Measurements from ENCODE around the gene TUBB. TPM values are rescaled to one million over a fixed set of nuclear protein-coding genes. Genes with fewer than 3 reads are reported as not detected.

The TUBB gene
- total RNA-seq, 4 donors from 2014 or later, result 152 to 218 (median 207) TPM

- Histone ChIP-seq H3K27me3 (no peaks in the 10 kb centered on the region), H3K4me1 (peaks cover 0 to 59% (median 38%) of the 10 kb centered on the region in 4 donors), H3K27ac (peak overlapping the region in 3 of 4 donors; percentile 97 to 99 (median 99)), H3K9me3 (no peaks in the 10 kb centered on the region), H3K4me3 (no peak overlapping the region), H3K36me3 (no peaks in the 10 kb centered on the region)
- TF ChIP-seq POLR2A (IDR thresholded peaks at IDR 0.05) (no peak), EP300 (IDR thresholded peaks at IDR 0.05) (no peak), CTCF (IDR thresholded peaks at IDR 0.05) (no peak)
- WGBS, 2 donors, result 83 to 86% methylated on average over 11 of the region's 11 CpGs
- no peak for DNase-seq (ENCODE audit: low spot score in 2 of 2)
Measured at GRCh38 chr6:30689022-30689865, 30.9 kb upstream of the TUBB start.

- DNase-seq (ENCODE audit: low spot score in 2 of 2), result no peak
- no peaks in the 10 kb centered on the region for H3K9me3 ChIP-seq
- H3K27me3 ChIP-seq, result no peaks in the 10 kb centered on the region
- H3K36me3 ChIP-seq, result no peaks in the 10 kb centered on the region
- TF ChIP-seq POLR2A (IDR thresholded peaks at IDR 0.05) (no peak), CTCF (IDR thresholded peaks at IDR 0.05) (no peak), EP300 (IDR thresholded peaks at IDR 0.05) (no peak)
- peaks cover 0 to 56% (median 35%) of the 10 kb centered on the region in 4 donors for H3K4me1 ChIP-seq
- H3K27ac ChIP-seq, result peak overlapping the region; percentile 40 to 99 (median 86)
- 20% methylated on average over 4 of the region's 4 CpGs for WGBS, 2 donors
- peak overlapping the region; percentile 47 to 79 (median 68) for H3K4me3 ChIP-seq
Measured at GRCh38 chr6:30689985-30690384, 30.2 kb upstream of the TUBB start.

GRCh38 chr6:30690403-30691207 lies 29.5 kb upstream of the TUBB start, which contains the start of gene NRM:
Gene NRM, minus strand, starts transcription at chr6:30690984. Its CDS starts 10 bp downstream, at chr6:30690974.
- peak within 1 kb of the TSS; percentile 47 to 79 (median 68) for H3K4me3 ChIP-seq
- peak in 1 of 2 donors; percentile 49 for TF ChIP-seq POLR2A (IDR thresholded peaks at IDR 0.05)
- TF ChIP-seq CTCF (IDR thresholded peaks at IDR 0.05), result peak in 3 of 5 experiments; percentile 5 to 20 (median 9)
- TF ChIP-seq EP300 (IDR thresholded peaks at IDR 0.05), result peak; percentile 50 to 61
- no peaks in the 10 kb centered on the region for H3K36me3 ChIP-seq
- H3K27me3 ChIP-seq, result no peaks in the 10 kb centered on the region
- DNase-seq (ENCODE audit: low spot score in 2 of 2), result peak; percentile 77 to 86
- H3K4me1 ChIP-seq, result peaks cover 0 to 56% (median 32%) of the 10 kb centered on the region in 4 donors
- H3K9me3 ChIP-seq, result no peaks in the 10 kb centered on the region
- H3K27ac ChIP-seq, result peak within 1 kb of the TSS; percentile 40 to 99 (median 86)
- 0 to 1% methylated on average over 31 of the region's 40 CpGs for WGBS, 2 donors

- peak overlapping the region; percentile 40 to 99 (median 86) for H3K27ac ChIP-seq
- H3K27me3 ChIP-seq, result no peaks in the 10 kb centered on the region
- DNase-seq (ENCODE audit: low spot score in 2 of 2), result no peak
- WGBS, 2 donors, result 10 to 11% methylated on average over 8 of the region's 8 CpGs
- TF ChIP-seq CTCF (IDR thresholded peaks at IDR 0.05) (no peak), EP300 (IDR thresholded peaks at IDR 0.05) (no peak), POLR2A (IDR thresholded peaks at IDR 0.05) (no peak)
- H3K4me3 ChIP-seq, result peak overlapping the region; percentile 47 to 79 (median 68)
- peaks cover 0 to 51% (median 29%) of the 10 kb centered on the region in 4 donors for H3K4me1 ChIP-seq
- no peaks in the 10 kb centered on the region for H3K9me3 ChIP-seq
- H3K36me3 ChIP-seq, result no peaks in the 10 kb centered on the region
Measured at GRCh38 chr6:30691208-30691847, 28.8 kb upstream of the TUBB start.
